Activated T-cell treated with anti-CD3 and anti-CD28 coated beads, Interleukin-2, amount 50 U/mL, for 48 hours (primary cell): ENCODE measurements around the gene CD200R1L.

Experiments
- DNase-seq, 2 experiments: peaks; one replicate each; pipeline ENCODE4 v3.0.0-alpha.2; 2020

CD200R1L gene

GRCh38 chr3:112817797-112818196 lies 28.9 kb downstream of the CD200R1L start:
- DNase-seq, result no peak

- no peak for DNase-seq
Measured at GRCh38 chr3:112817271-112817670, 29.4 kb downstream of the CD200R1L start.

DNA sequence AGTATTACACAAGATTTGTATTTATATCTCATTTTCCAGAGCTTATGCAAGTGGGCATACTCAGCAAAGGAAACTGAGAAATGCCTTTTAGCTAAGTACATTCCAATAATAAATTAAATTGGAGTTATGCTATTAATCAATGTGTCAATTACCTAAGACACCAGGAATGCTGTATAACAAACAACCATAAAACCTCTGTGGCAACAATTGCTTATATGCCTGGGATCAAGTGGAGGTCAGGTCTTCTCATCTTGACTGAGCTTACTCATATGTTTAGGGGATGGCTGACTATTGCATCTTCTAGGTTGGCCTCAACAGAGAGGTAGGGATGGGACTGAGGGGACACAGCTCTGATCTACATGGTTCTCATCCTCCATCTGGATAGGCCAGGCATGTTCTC lies 30.7 kb downstream of the CD200R1L start:
- DNase-seq, result no peak

- no peak for DNase-seq
Measured at GRCh38 chr3:112814266-112814665, 32.4 kb downstream of the CD200R1L start.

- DNase-seq, result no peak
Measured at GRCh38 chr3:112813723-112814171, 32.9 kb downstream of the CD200R1L start.

DNA sequence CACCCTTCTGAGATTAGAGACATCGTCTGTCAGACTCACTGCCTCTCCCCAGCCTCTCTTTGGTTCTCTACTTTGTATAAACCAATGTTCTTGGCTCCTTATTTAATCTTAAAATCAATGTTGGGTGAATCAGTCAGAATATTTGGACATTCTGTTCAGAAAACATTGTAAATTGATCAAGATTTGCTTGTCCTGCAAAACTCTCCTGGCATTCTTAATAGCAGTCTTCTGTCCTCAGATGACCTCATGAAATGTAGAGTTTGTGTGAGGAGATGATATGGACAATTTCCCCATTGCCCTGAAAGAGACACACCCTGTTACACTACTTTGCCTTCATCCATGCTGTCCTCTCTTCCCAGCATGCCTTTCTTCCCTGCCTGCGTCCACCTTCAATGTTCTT lies 33.6 kb downstream of the CD200R1L start:
- DNase-seq, result no peak

GRCh38 chr3:112811917-112812660 lies 34.6 kb downstream of the CD200R1L start:
- DNase-seq, result no peak

- DNase-seq, result no peak
Measured at GRCh38 chr3:112811131-112811884, 35.4 kb downstream of the CD200R1L start.

DNA sequence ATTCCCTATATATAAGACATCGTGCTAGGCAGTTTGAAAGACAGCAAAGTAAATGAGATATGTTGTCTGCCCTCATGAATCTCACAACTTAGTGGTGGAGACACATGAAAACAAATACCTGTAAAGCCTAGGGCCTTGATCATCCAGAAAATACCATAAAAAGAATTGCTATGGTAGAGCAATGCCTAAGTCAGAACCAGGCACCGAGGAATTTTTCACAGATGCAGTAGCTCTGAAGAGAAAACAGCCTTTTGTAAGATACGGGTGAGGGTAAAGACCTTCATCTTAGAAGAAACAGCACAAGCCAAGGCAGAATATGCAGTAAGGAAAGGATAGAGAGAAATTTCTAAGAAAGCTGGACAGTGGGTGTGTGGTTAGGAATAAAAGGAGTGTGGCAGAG lies 36.1 kb downstream of the CD200R1L start:
- DNase-seq, result no peak

DNA sequence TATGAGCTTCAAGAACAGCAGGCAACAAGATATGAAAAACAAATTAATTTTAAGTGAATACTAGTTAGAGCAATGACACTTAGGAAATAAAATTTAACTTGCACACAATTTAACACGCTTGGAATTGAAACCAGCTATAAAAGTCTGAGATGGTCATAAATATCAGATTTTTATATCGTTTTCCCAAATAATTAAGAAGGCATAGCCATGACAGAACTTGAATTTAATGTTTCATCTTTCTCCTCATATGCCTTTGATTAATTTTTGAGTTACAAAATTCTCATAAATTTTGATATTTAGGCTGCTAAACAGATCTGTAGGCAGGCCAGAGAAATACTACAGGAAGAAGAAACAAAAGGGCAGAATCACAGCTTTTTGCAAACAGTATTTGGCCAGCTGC lies 38.5 kb downstream of the CD200R1L start:
- DNase-seq, result no peak

- DNase-seq, result no peak
Measured at GRCh38 chr3:112807685-112808084, 39.0 kb downstream of the CD200R1L start.

DNA sequence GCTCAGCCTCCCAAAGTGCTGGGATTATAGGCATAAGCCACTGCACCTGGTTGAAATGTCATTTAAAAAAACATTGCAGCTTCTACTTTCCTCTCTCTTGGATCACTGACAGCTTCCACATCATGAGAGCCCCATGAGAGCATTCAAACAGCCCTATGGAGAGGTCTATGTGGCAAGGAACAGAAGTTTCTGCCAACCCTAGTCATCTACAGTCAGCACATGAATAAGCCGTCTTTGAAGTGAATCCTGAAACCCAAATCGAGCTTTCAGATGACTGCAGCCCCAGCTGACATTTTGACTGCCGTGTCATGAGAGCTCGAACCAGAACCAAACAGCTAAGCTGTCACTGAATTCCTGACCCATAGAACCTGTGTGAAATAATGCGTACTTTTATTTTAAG lies 39.8 kb downstream of the CD200R1L start:
- no peak for DNase-seq

DNA sequence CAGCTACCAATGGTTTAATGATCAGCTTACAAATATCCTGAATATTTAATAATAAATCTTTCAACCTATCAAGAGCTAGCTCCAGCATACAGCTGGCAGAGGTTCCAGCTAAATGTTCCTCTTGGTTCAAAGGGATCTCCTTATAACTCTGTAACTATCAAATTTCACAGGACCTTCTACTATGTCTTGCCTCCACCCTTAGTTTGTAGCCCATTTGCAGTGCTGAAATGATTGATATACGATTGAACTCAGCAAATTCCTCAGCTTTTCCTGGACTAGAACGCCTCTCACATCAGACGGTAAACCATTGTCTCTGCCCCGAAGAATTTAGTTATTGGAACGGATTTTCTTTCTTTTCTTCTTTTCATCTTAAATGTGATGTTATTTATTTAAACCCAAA lies 41.5 kb downstream of the CD200R1L start:
- DNase-seq, result no peak

- no peak for DNase-seq
Measured at GRCh38 chr3:112804021-112804420, 42.6 kb downstream of the CD200R1L start.

DNA sequence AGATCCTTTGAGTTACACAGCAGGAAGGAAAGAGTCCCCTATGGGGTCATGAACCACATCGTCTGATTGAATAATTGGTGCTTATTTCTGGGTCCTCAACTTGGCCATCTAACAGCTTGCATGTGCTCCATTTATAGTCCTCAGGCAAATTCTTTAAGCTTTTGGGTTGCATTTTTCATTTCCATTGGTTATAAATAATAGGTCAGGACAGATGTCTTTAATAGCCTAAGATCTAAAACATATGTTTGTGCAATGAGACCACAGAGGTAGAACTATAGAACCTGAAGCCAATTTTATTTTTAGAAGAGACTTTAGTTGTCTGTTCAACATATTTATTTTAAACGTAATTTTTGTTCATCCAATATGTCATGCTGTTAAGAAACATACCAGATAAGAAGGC lies 43.2 kb downstream of the CD200R1L start:
- DNase-seq, result no peak

GRCh38 chr3:112802338-112802737 lies 44.3 kb downstream of the CD200R1L start:
- DNase-seq, result no peak

DNA sequence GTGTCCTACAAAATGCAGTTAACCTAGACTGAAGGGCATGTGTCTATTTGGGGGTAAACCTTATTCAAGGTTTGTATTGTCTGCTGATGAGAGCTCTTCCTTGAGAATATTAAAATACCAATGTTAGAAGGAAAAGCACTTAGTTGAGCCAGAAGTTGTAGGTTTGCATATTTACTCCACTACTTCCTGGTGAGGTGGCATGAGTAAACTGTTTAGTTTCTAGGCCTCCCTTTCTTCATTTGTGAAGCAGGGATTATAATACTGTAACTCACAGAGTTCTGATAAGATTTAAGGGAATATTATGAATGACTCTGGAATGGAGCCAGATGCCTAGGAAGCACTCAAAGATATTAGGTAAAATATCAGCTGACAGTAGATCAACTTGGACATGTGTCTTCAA lies 46.7 kb downstream of the CD200R1L start:
- DNase-seq, result no peak

GRCh38 chr3:112794622-112795172 lies 52.0 kb downstream of the CD200R1L start:
- DNase-seq, result no peak

- DNase-seq, result no peak
Measured at GRCh38 chr3:112793326-112794081, 53.2 kb downstream of the CD200R1L start.

DNA sequence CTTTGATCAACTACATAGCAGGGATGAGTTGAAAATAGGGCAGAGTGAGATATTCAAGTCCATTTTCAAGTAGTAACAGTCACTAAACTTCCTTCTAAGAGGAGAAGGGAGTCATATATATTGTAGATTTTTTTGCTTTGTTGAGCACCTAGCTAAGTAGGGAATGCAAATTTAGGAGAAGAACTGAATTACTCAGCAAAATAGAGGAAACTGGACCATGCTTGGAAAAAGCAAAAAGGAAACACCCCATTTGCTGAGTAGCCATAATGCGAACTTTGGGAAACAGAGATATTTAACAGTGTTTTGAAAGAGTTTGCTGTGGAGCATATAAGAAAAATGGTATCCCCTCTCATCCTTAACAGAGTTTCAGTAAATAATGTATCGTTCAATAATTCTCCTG lies 54.9 kb downstream of the CD200R1L start:
- DNase-seq, result no peak

GRCh38 chr3:112789787-112790186 lies 56.9 kb downstream of the CD200R1L start:
- DNase-seq, result no peak

- no peak for DNase-seq
Measured at GRCh38 chr3:112786881-112787579, 59.6 kb downstream of the CD200R1L start.
